LNCAP (cell line): ENCODE measurements around the gene GRPR.

Experiments
- CTCF ChIP-seq: fragments of 450-650 bp; IDR thresholded peaks from 2 replicates; pipeline ENCODE4 v1.5.1; 2017; ENCODE audit warnings: mild to moderate bottlenecking

Gene GRPR

GRCh38 chrX:16171039-16171438 lies 47.7 kb downstream of the GRPR start:
- TF ChIP-seq CTCF, result no peak

GRCh38 chrX:16171944-16172343 lies 48.6 kb downstream of the GRPR start:
- TF ChIP-seq CTCF, result no peak

- TF ChIP-seq CTCF, result no peak
Measured at GRCh38 chrX:16172391-16172790, 49.0 kb downstream of the GRPR start.

- TF ChIP-seq CTCF, result no peak
Measured at GRCh38 chrX:16175329-16176061, 52.1 kb downstream of the GRPR start.

- no peak for TF ChIP-seq CTCF
Measured at GRCh38 chrX:16177260-16177659, 53.9 kb downstream of the GRPR start.

- no peak for TF ChIP-seq CTCF
Measured at GRCh38 chrX:16185725-16186136, 62.4 kb downstream of the GRPR start.

- TF ChIP-seq CTCF, result no peak
Measured at GRCh38 chrX:16186380-16187007, 63.1 kb downstream of the GRPR start.
